Astrocyte (in vitro differentiated cells and primary cell): ENCODE data around the gene CASKIN1.

Experiments
- EZH2 ChIP-seq: IDR thresholded peaks from 2 replicates; pipeline ENCODE4 v1.6.1; 2012; ENCODE audit warnings: mild to moderate bottlenecking, low read length, inconsistent platforms; ENCODE audit not compliant: insufficient read depth
- TF ChIP-seq, protein P1 (sequence below): IDR thresholded peaks from 2 replicates; pipeline ENCODE4 v1.5.1; 2011; ENCODE audit warnings: low read depth, mild to moderate bottlenecking, inconsistent platforms, low read length, moderate library complexity; ENCODE audit not compliant: insufficient read depth

DNA sequence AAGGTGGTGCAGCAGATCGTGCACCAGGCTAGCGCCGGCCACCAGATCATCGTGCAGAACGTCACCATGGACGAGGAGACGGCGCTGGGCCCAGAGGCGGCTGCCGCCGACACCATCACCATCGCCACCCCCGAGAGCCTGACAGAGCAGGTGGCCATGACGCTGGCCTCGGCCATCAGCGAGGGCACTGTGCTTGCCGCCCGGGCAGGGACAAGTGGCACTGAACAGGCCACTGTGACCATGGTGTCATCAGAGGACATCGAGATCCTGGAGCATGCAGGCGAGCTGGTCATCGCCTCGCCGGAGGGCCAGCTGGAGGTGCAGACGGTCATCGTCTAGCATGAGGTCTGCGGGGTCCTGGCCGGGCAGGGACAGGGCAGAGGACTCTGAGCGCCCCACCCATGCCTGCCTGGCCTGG, 38.8 kb upstream of the CASKIN1 start:
- TF ChIP-seq, protein P1, sequence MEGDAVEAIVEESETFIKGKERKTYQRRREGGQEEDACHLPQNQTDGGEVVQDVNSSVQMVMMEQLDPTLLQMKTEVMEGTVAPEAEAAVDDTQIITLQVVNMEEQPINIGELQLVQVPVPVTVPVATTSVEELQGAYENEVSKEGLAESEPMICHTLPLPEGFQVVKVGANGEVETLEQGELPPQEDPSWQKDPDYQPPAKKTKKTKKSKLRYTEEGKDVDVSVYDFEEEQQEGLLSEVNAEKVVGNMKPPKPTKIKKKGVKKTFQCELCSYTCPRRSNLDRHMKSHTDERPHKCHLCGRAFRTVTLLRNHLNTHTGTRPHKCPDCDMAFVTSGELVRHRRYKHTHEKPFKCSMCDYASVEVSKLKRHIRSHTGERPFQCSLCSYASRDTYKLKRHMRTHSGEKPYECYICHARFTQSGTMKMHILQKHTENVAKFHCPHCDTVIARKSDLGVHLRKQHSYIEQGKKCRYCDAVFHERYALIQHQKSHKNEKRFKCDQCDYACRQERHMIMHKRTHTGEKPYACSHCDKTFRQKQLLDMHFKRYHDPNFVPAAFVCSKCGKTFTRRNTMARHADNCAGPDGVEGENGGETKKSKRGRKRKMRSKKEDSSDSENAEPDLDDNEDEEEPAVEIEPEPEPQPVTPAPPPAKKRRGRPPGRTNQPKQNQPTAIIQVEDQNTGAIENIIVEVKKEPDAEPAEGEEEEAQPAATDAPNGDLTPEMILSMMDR: no peak
- no peak for TF ChIP-seq EZH2
